NCI-H1436 (cell line): ENCODE results near the gene COLEC12.

Experiments used
- DNase-seq: peaks from one replicate; lab custom pipeline; 2025; lab: John Stamatoyannopoulos, UW

Gene COLEC12

GRCh38 chr18:275486-275885 lies 225.0 kb downstream of the COLEC12 start:
- DNase-seq = no peak

GRCh38 chr18:274313-274712 lies 226.2 kb downstream of the COLEC12 start:
- no peak for DNase-seq

- DNase-seq = no peak
These were observed 227.0 kb downstream of the COLEC12 start for GRCh38 chr18:273525-273924.

- DNase-seq = no peak
These were observed 227.9 kb downstream of the COLEC12 start for GRCh38 chr18:272650-273049.

GRCh38 chr18:269480-270095 lies 230.9 kb downstream of the COLEC12 start:
- no peak for DNase-seq

GRCh38 chr18:267688-268552 lies 232.6 kb downstream of the COLEC12 start, which contains the start of gene THOC1:
Gene THOC1, minus strand, starts transcription at chr18:268047. Its CDS starts 28 bp downstream, at chr18:268019.
- DNase-seq = peak; percentile 76

GRCh38 chr18:267380-267687 lies 233.2 kb downstream of the COLEC12 start:
- DNase-seq = peak; percentile 50
